ENCODE data around the gene MXRA8. TPM values are rescaled to one million over a fixed set of nuclear protein-coding genes. Genes with fewer than 3 reads are reported as not detected.

Gene MXRA8
- total and polyA plus RNA-seq, 2 experiments from 2014 or later, result 155 to 242 TPM

DNA sequence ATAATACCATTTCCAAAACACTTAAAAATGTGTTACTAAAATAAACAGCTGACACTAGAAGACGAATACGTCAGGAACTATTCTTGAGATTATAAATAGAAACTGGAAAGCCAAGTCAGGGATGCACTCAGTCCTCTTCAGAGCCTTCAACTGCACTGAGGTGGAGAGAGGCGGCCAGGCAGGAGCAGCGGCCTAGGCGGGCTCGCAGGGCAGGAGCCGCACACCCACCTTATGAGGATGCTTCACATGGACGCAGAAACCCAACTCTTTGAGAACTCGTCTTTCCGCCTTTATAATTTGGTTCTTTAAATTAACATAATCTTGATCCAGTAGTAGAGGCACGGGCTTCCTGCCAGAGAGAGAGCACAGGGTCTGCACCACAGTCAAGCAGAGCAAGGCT, 36.8 kb upstream of the MXRA8 start:
- 98% methylated on average over 11 of the region's 11 CpGs for WGBS (ENCODE audit: low lambda C conversion rate, missing lambda C conversion rate)
- H3K27ac ChIP-seq, result no peak overlapping the region
- no peak overlapping the region for H2AFZ ChIP-seq
- no peaks in the 10 kb centered on the region for H3K36me3 ChIP-seq (replicated peaks; ENCODE audit: insufficient read depth, low read depth)
- H3K27me3 ChIP-seq, result no peaks in the 10 kb centered on the region
- H3K9me2 ChIP-seq (replicated peaks; ENCODE audit: insufficient read depth), result no peaks in the 10 kb centered on the region
- TF ChIP-seq, protein P1, sequence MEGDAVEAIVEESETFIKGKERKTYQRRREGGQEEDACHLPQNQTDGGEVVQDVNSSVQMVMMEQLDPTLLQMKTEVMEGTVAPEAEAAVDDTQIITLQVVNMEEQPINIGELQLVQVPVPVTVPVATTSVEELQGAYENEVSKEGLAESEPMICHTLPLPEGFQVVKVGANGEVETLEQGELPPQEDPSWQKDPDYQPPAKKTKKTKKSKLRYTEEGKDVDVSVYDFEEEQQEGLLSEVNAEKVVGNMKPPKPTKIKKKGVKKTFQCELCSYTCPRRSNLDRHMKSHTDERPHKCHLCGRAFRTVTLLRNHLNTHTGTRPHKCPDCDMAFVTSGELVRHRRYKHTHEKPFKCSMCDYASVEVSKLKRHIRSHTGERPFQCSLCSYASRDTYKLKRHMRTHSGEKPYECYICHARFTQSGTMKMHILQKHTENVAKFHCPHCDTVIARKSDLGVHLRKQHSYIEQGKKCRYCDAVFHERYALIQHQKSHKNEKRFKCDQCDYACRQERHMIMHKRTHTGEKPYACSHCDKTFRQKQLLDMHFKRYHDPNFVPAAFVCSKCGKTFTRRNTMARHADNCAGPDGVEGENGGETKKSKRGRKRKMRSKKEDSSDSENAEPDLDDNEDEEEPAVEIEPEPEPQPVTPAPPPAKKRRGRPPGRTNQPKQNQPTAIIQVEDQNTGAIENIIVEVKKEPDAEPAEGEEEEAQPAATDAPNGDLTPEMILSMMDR (IDR thresholded peaks at IDR 0.05; ENCODE audit: poor library complexity), result no peak
- TF ChIP-seq EZH2phosphoT487 (IDR thresholded peaks at IDR 0.05; ENCODE audit: low read depth, severe bottlenecking, unreplicated experiment), result no peak
- TF ChIP-seq EZH2 (IDR thresholded peaks at IDR 0.05; ENCODE audit: borderline replicate concordance), result no peak
- H3K4me2 ChIP-seq, result no peak overlapping the region
- H3K9me3 ChIP-seq (ENCODE audit: low read depth), result no peaks in the 10 kb centered on the region
- peaks cover 8% of the 10 kb centered on the region for H4K20me1 ChIP-seq (ENCODE audit: insufficient read depth, poor library complexity, severe bottlenecking)
- H3K4me1 ChIP-seq (ENCODE audit: insufficient read depth), result peaks cover 10% of the 10 kb centered on the region
- no peak overlapping the region for H3K4me3 ChIP-seq
- no peak for DNase-seq (ENCODE audit: low spot score)
- H3K79me2 ChIP-seq, result peaks cover 79% of the 10 kb centered on the region

GRCh38 chr1:1394116-1394515, 35.8 kb upstream of the MXRA8 start:
- H3K9me2 ChIP-seq (replicated peaks; ENCODE audit: insufficient read depth), result no peaks in the 10 kb centered on the region
- H3K9me3 ChIP-seq (ENCODE audit: low read depth), result no peaks in the 10 kb centered on the region
- DNase-seq (ENCODE audit: low spot score), result no peak
- no peak overlapping the region for H3K27ac ChIP-seq
- H3K4me1 ChIP-seq (ENCODE audit: insufficient read depth), result peaks cover 9% of the 10 kb centered on the region
- H3K27me3 ChIP-seq, result no peaks in the 10 kb centered on the region
- H3K4me3 ChIP-seq, result no peak overlapping the region
- peaks cover 8% of the 10 kb centered on the region for H4K20me1 ChIP-seq (ENCODE audit: insufficient read depth, poor library complexity, severe bottlenecking)
- no peak overlapping the region for H3K4me2 ChIP-seq
- no peak overlapping the region for H2AFZ ChIP-seq
- TF ChIP-seq, protein P1 (IDR thresholded peaks at IDR 0.05; ENCODE audit: poor library complexity), result no peak
- no peak for TF ChIP-seq EZH2 (IDR thresholded peaks at IDR 0.05; ENCODE audit: borderline replicate concordance)
- TF ChIP-seq EZH2phosphoT487 (IDR thresholded peaks at IDR 0.05; ENCODE audit: low read depth, severe bottlenecking, unreplicated experiment), result no peak
- H3K79me2 ChIP-seq, result peaks cover 72% of the 10 kb centered on the region
- H3K36me3 ChIP-seq (replicated peaks; ENCODE audit: insufficient read depth, low read depth), result no peaks in the 10 kb centered on the region
- WGBS (ENCODE audit: low lambda C conversion rate, missing lambda C conversion rate), result 95% methylated on average over 7 of the region's 7 CpGs

- Histone ChIP-seq H3K4me1 (ENCODE audit: insufficient read depth) (peaks cover 9% of the 10 kb centered on the region), H3K4me2 (no peak overlapping the region), H3K9me2 (replicated peaks; ENCODE audit: insufficient read depth) (no peaks in the 10 kb centered on the region), H3K36me3 (replicated peaks; ENCODE audit: insufficient read depth, low read depth) (no peaks in the 10 kb centered on the region), H3K4me3 (no peak overlapping the region), H3K79me2 (peaks cover 66% of the 10 kb centered on the region), H3K9me3 (ENCODE audit: low read depth) (no peaks in the 10 kb centered on the region), H3K27me3 (no peaks in the 10 kb centered on the region), H4K20me1 (ENCODE audit: insufficient read depth, poor library complexity, severe bottlenecking) (peaks cover 8% of the 10 kb centered on the region), H3K27ac (no peak overlapping the region), H2AFZ (no peak overlapping the region)
- no peak for DNase-seq (ENCODE audit: low spot score)
- WGBS (ENCODE audit: low lambda C conversion rate, missing lambda C conversion rate), result 93% methylated on average over 11 of the region's 11 CpGs
- no peak for TF ChIP-seq EZH2 (IDR thresholded peaks at IDR 0.05; ENCODE audit: borderline replicate concordance)
- no peak for TF ChIP-seq EZH2phosphoT487 (IDR thresholded peaks at IDR 0.05; ENCODE audit: low read depth, severe bottlenecking, unreplicated experiment)
- TF ChIP-seq, protein P1 (IDR thresholded peaks at IDR 0.05; ENCODE audit: poor library complexity), result no peak
Measured at GRCh38 chr1:1393428-1393827, 35.1 kb upstream of the MXRA8 start.

- Histone ChIP-seq H3K9me3 (ENCODE audit: low read depth) (no peaks in the 10 kb centered on the region), H4K20me1 (ENCODE audit: insufficient read depth, poor library complexity, severe bottlenecking) (peaks cover 8% of the 10 kb centered on the region), H3K36me3 (replicated peaks; ENCODE audit: insufficient read depth, low read depth) (no peaks in the 10 kb centered on the region), H3K27me3 (no peaks in the 10 kb centered on the region), H3K9me2 (replicated peaks; ENCODE audit: insufficient read depth) (no peaks in the 10 kb centered on the region), H3K4me2 (no peak overlapping the region), H3K4me1 (ENCODE audit: insufficient read depth) (peaks cover 6% of the 10 kb centered on the region), H3K79me2 (peaks cover 62% of the 10 kb centered on the region), H3K4me3 (no peak overlapping the region), H3K27ac (no peak overlapping the region), H2AFZ (no peak overlapping the region)
- WGBS (ENCODE audit: low lambda C conversion rate, missing lambda C conversion rate), result 92% methylated on average over 4 of the region's 4 CpGs
- TF ChIP-seq EZH2phosphoT487 (IDR thresholded peaks at IDR 0.05; ENCODE audit: low read depth, severe bottlenecking, unreplicated experiment), result no peak
- TF ChIP-seq EZH2 (IDR thresholded peaks at IDR 0.05; ENCODE audit: borderline replicate concordance), result no peak
- TF ChIP-seq, protein P1 (IDR thresholded peaks at IDR 0.05; ENCODE audit: poor library complexity), result no peak
- no peak for DNase-seq (ENCODE audit: low spot score)
Measured at GRCh38 chr1:1393014-1393413, 34.7 kb upstream of the MXRA8 start.
